Upper lobe of left lung (tissue), 4 donors: Measurements from ENCODE around the gene APBB1IP.
"Not testable (repeated sequence)": the region's sequence is repeated elsewhere in the genome, so short reads cannot be mapped to it uniquely, and the experiment has no call there.

ENCODE experiments used
- CTCF ChIP-seq, 6 experiments: fragments of 450-650 bp in 4 of 6; fragments of 200-600 bp in 2 of 6; sonication (generic) in 2 of 6; IDR thresholded peaks; one replicate each; pipeline ENCODE4 v1.5.1; 2016 to 2019; ENCODE audit warnings: antibody characterized with exemption in 6 of 6
- EP300 ChIP-seq, 4 donors: sonication (generic); formaldehyde crosslinking; IDR thresholded peaks; one replicate each; pipeline ENCODE4 v1.5.1; 2017; ENCODE audit warnings: antibody characterized with exemption in 4 of 4, control low read depth in 2 of 4
- POLR2A ChIP-seq, 4 donors: fragments of 450-650 bp; IDR thresholded peaks; one replicate each; pipeline ENCODE4 v1.5.1; 2016 to 2017; ENCODE audit warnings: antibody characterized with exemption in 4 of 4, mild to moderate bottlenecking in 2 of 4
- POLR2AphosphoS5 ChIP-seq, 2 donors: sonication (generic); formaldehyde crosslinking; IDR thresholded peaks; one replicate each; pipeline ENCODE4 v1.5.1; 2017; ENCODE audit warnings: antibody characterized with exemption in 2 of 2

DNA sequence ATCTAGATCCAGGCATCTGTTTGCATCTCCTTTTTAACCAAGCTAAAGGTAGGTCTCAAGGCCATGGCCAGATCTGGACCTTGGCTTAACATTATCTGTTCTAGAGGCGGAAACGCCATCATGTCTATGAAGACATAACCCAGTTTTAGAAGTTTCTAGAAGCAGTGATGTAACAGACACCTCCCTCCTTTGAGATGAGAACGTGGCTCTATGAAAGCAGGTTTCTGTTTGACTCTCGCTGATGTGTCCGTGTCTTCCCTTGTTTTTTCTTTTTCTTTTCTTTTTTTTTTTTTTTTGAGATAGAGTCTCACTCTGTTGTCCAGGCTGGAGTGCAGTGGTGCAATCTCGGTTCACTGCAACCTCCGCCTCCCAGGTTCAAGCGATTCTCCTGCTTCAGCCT is 36.7 kb downstream of the APBB1IP start:
- not testable (repeated sequence) for TF ChIP-seq POLR2AphosphoS5, CTCF, POLR2A, EP300 (IDR thresholded peaks at IDR 0.05)
